Endothelial cell of umbilical vein (primary cell): Measurements from ENCODE around the gene GDPD4. TPM values are rescaled to one million over a fixed set of nuclear protein-coding genes. Genes with fewer than 3 reads are reported as not detected.
A peak's percentile ranks its signal among the peaks of the same experiment; 100 is the strongest.

Experiments
- BruUV-seq: library from RNA; stranded (reverse); fragments of 400-500 nt; replicated peaks from 2 replicates; lab custom pipeline; 2021; lab: Mats Ljungman, UMichigan
- CTCF ChIA-PET: fragments of 300-600, 350-600 bp; sonication (Branson Sonifier 250); formaldehyde crosslinking; loops from one replicate; lab custom pipeline; 2021; ENCODE audit warnings: antibody characterized with exemption, inconsistent platforms; lab: Charles Lee
- POLR2A ChIA-PET: fragments of 300-600, 350-600 bp; sonication (Branson Sonifier 250); formaldehyde crosslinking; loops from one replicate; lab custom pipeline; 2021; ENCODE audit warnings: antibody characterized with exemption, inconsistent platforms; lab: Charles Lee
- DNase-seq: peaks from one replicate; pipeline ENCODE4 v3.0.0-alpha.2; 2011; ENCODE audit warnings: low read depth, low spot score
- FAIRE-seq: peaks from 2 replicates; lab custom pipeline; 2011; peaks lifted over from hg19 to GRCh38; lab: Jason Lieb, UNC
- H2AFZ ChIP-seq: 2 replicates; pipeline ENCODE4 v1.6.0; 2012; ENCODE audit warnings: low read depth, low read length, control low read depth, inconsistent platforms
- H3K27ac ChIP-seq: 2 replicates; pipeline ENCODE4 v1.5.1; 2011; ENCODE audit warnings: low read depth, mild to moderate bottlenecking, control low read depth, low read length, moderate library complexity; ENCODE audit not compliant: insufficient read depth
- H3K27me3 ChIP-seq, 2 experiments: 2 replicates each; pipeline versions ENCODE4 v1.6.0 to v1.6.1; 2011; ENCODE audit warnings: low read length in 2 of 2, mixed read lengths in 1 of 2; ENCODE audit not compliant: control insufficient read depth in 2 of 2, insufficient read depth in 2 of 2
- H3K36me3 ChIP-seq, 2 experiments: 2 replicates in 1 of 2; 3 replicates in 1 of 2; pipeline ENCODE4 v1.5.1; 2011; ENCODE audit warnings: low read length in 2 of 2, mild to moderate bottlenecking in 1 of 2, moderate library complexity in 1 of 2; ENCODE audit not compliant: control insufficient read depth in 2 of 2, insufficient read depth in 2 of 2; ENCODE audit errors: extremely low read depth in 1 of 2
- H3K4me1 ChIP-seq: 3 replicates; pipeline ENCODE4 v1.5.1; 2011; ENCODE audit warnings: mild to moderate bottlenecking, low read length; ENCODE audit not compliant: control insufficient read depth, insufficient read depth; ENCODE audit errors: extremely low read depth
- H3K4me2 ChIP-seq: 2 replicates; pipeline ENCODE4 v1.6.1; 2011; ENCODE audit warnings: low read length, control low read depth, mixed read lengths; ENCODE audit not compliant: insufficient read depth
- H3K4me3 ChIP-seq, 3 experiments: fragments of 200-600 bp in 1 of 3; sonication (generic), shearing (Covaris generic) in 1 of 3; replicated peaks in 1 of 3; 2 replicates each; pipeline ENCODE4 v1.5.1; 2011 to 2016; ENCODE audit warnings: control low read depth in 3 of 3, low read length in 3 of 3, mild to moderate bottlenecking in 2 of 3, inconsistent platforms in 1 of 3, low read depth in 1 of 3, moderate library complexity in 1 of 3; ENCODE audit not compliant: insufficient read depth in 1 of 3
- H3K79me2 ChIP-seq: 2 replicates; pipeline ENCODE4 v1.6.0; 2012; ENCODE audit warnings: low read length, inconsistent platforms; ENCODE audit not compliant: control insufficient read depth, insufficient read depth
- H3K9ac ChIP-seq: replicated peaks from 2 replicates; pipeline ENCODE3; 2011; ENCODE audit warnings: low read length, control low read depth; ENCODE audit not compliant: insufficient read depth; ENCODE audit errors: extremely low read depth
- H3K9me1 ChIP-seq: replicated peaks from 3 replicates; pipeline ENCODE4 v1.6.0; 2011; ENCODE audit warnings: mild to moderate bottlenecking, low read length; ENCODE audit not compliant: control insufficient read depth, insufficient read depth; ENCODE audit errors: extremely low read depth
- H3K9me3 ChIP-seq: replicated peaks from 2 replicates; pipeline ENCODE4 v1.5.1; 2012; ENCODE audit warnings: low read length, inconsistent platforms; ENCODE audit not compliant: control insufficient read depth, insufficient read depth
- H4K20me1 ChIP-seq: replicated peaks from 2 replicates; pipeline ENCODE3; 2011; ENCODE audit warnings: mild to moderate bottlenecking, low read length; ENCODE audit not compliant: control insufficient read depth, insufficient read depth; ENCODE audit errors: extremely low read depth
- EZH2 ChIP-seq: IDR thresholded peaks from 2 replicates; pipeline ENCODE4 v1.6.1; 2012; ENCODE audit warnings: borderline replicate concordance, low read depth, mild to moderate bottlenecking, moderate library complexity, low read length, inconsistent platforms; ENCODE audit not compliant: severe bottlenecking
- FOS ChIP-seq: IDR thresholded peaks from 2 replicates; pipeline ENCODE4 v1.6.1; 2011; ENCODE audit warnings: mild to moderate bottlenecking, low read length, moderate library complexity, borderline replicate concordance; ENCODE audit not compliant: insufficient read depth
- GATA2 ChIP-seq: IDR thresholded peaks from 2 replicates; pipeline ENCODE4 v1.7.0; 2011; ENCODE audit warnings: low read depth, mild to moderate bottlenecking, moderate library complexity, mixed read lengths, low read length; ENCODE audit not compliant: insufficient read length, insufficient read depth
- JUN ChIP-seq: IDR thresholded peaks from 2 replicates; pipeline ENCODE4 v1.6.1; 2011; ENCODE audit warnings: borderline replicate concordance, low read depth; ENCODE audit not compliant: insufficient read length, insufficient read depth
- MYC ChIP-seq: IDR thresholded peaks from one replicate; pipeline ENCODE4 v1.6.1; 2011; ENCODE audit warnings: mild to moderate bottlenecking, low read depth, low read length
- POLR2A ChIP-seq: IDR thresholded peaks from 2 replicates; pipeline ENCODE4 v1.6.1; 2012; ENCODE audit warnings: low read depth, mild to moderate bottlenecking, control low read depth, low read length
- POLR2AphosphoS5 ChIP-seq: IDR thresholded peaks from 2 replicates; pipeline ENCODE4 v1.6.1; 2012; ENCODE audit warnings: low read depth, mild to moderate bottlenecking, control low read depth, low read length, moderate library complexity; ENCODE audit not compliant: insufficient read depth
- dilution Hi-C: fragments of 300-500 bp; cut with MboI; formaldehyde crosslinking; loops from one replicate; pipeline ENCODE4 v1.15.0; 2019; ENCODE audit warnings: low sequenced_read_pairs; ENCODE audit not compliant: extremely low pct_ligation_motif_present
- intact Hi-C: fragments of 100-400 bp; cut with micrococcal nuclease; formaldehyde crosslinking; loops from one replicate; pipeline ENCODE4 v1.10.0; 2022
- polyA plus RNA-seq, 4 experiments: library from polyadenylated mRNA; depleted of rRNA in 3 of 4; stranded (reverse) in 3 of 4; unstranded in 1 of 4; fragments of >200 nt; gene quantifications; 2 replicates each; pipeline versions ENCODE4 v1.2.1 to v1.2.3, GENCODE V29; 2011 to 2012; ENCODE audit warnings: missing spikeins in 1 of 4
- total RNA-seq: library from RNA; stranded (reverse); gene quantifications from 2 replicates; pipeline ENCODE4 v1.2.3, GENCODE V29; 2021
- TF ChIP-seq, protein P1 (sequence below), 2 donors: IDR thresholded peaks; 1 replicate in 1 of 2; 2 replicates in 1 of 2; pipeline ENCODE4 v1.5.1; 2011; ENCODE audit warnings: low read length in 2 of 2, mild to moderate bottlenecking in 2 of 2, moderate library complexity in 2 of 2, control low read depth in 1 of 2, inconsistent platforms in 1 of 2, low read depth in 1 of 2; ENCODE audit not compliant: insufficient read depth in 1 of 2; ENCODE audit errors: extremely low read depth in 1 of 2
- TF ChIP-seq, protein P2 (sequence below): IDR thresholded peaks from 2 replicates; pipeline ENCODE4 v1.6.1; 2011; ENCODE audit not compliant: insufficient read depth, insufficient read length

The GDPD4 gene
- total and polyA plus RNA-seq, 2 donors (not counting 3 experiments of a cell fraction or from before 2014, with no cell fraction given): not detected

DNA sequence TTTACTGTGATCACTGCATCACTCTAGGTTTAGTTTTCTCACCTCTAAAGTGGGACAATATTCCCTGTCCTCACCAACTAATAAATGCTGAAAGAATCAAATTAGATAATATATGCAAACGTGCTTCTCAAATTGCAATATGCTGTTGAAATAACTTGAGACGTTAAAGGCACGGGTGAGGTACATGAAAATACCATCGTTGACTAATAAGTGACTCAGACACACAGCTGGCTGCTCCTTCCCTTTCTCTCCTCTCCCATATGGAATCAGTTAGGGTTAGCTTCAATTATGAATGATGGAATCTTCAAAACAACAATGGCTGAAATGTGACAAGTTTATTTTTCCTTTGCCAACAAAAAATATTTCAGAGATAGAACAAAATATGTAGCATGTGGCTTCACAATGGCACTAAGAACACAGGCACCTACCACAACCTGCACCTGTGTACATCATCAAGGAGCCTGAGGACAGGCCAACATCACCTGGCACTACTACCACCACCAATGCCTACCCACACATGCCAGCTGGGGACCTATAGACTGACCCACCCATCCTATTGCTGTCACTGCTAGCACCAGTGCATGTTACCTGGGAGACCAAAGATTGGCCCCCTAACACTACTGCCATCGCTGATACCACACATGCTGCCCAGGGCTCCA is 13.7 kb downstream of the GDPD4 start:
- Histone ChIP-seq H3K79me2 (no peaks in the 10 kb centered on the region), H3K4me3 (no peak overlapping the region), H3K9me3 (no peaks in the 10 kb centered on the region), H3K27me3 (peaks cover 8 to 12% of the 10 kb centered on the region in 2 experiments), H3K4me2 (no peak overlapping the region), H3K27ac (no peak overlapping the region), H3K9me1 (no peaks in the 10 kb centered on the region), H4K20me1 (no peaks in the 10 kb centered on the region), H3K4me1 (no peaks in the 10 kb centered on the region), H3K36me3 (no peaks in the 10 kb centered on the region), H3K9ac (no peak overlapping the region), H2AFZ (no peak overlapping the region)
- FAIRE-seq (peak; percentile 21), DNase-seq (no peak)
- BruUV-seq: no TSS peak
- CTCF ChIA-PET: interaction anchor here (0.7 to 1.4 kb wide), 2 partner anchors 9 to 261 kb away, joined by 3 to 6 read pairs; no protein-coding TSS in a partner anchor
- TF ChIP-seq, protein P1, sequence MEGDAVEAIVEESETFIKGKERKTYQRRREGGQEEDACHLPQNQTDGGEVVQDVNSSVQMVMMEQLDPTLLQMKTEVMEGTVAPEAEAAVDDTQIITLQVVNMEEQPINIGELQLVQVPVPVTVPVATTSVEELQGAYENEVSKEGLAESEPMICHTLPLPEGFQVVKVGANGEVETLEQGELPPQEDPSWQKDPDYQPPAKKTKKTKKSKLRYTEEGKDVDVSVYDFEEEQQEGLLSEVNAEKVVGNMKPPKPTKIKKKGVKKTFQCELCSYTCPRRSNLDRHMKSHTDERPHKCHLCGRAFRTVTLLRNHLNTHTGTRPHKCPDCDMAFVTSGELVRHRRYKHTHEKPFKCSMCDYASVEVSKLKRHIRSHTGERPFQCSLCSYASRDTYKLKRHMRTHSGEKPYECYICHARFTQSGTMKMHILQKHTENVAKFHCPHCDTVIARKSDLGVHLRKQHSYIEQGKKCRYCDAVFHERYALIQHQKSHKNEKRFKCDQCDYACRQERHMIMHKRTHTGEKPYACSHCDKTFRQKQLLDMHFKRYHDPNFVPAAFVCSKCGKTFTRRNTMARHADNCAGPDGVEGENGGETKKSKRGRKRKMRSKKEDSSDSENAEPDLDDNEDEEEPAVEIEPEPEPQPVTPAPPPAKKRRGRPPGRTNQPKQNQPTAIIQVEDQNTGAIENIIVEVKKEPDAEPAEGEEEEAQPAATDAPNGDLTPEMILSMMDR (IDR thresholded peaks at IDR 0.05; ENCODE audit: extremely low read depth in 1 of 2, insufficient read depth in 1 of 2, low read depth in 1 of 2, low read length in 2 of 2): no peak
- TF ChIP-seq EZH2 (no peak), POLR2AphosphoS5 (no peak), FOS (no peak), GATA2 (no peak), JUN (no peak), POLR2A (no peak), MYC (no peak)
- TF ChIP-seq, protein P2, sequence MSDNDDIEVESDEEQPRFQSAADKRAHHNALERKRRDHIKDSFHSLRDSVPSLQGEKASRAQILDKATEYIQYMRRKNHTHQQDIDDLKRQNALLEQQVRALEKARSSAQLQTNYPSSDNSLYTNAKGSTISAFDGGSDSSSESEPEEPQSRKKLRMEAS: no peak
- dilution Hi-C loops: no loop called here
- POLR2A ChIA-PET: no interaction called here
- intact Hi-C loops: no loop called here
